ENCODE measurements around the gene KDM4B.
"Not testable (repeated sequence)": the region's sequence is repeated elsewhere in the genome, so short reads cannot be mapped to it uniquely, and the experiment has no call there.

KDM4B gene

DNA sequence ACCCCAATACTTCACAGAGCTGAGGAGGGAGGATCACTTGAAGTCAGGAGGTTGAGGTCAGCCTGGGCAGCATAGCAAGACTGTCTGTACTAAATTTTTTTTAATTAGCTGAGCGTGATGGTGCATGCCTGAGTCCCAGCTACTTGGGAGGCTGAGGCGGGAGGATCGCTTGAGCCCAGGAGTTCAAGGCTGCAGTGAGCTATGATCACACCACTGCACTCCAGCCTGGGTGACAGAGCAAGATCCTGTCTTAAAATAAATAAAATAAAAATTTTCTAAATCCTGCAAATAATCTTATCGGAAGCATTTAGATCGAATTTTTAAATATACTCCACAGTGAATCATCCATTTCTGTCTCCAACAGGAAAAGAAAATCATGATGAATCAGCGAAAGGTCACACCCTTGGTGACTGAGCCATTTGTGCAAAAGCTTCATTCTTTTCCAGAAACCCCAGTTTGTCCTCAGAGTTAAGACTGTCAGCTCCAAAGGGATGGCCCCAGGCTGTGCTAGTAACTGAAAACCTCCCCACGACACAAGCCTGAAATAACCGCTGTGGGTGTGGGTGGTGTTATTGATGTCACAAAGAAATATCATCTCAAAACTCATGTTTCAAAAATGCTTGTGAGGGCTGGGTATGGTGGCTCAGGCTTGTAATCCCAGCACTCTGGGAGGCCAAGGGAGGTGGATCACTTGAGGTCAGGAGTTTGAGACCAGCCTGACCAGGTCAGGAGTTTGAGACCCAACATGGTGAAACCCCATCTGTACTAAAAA lies 204.1 kb downstream of the KDM4B start:
- intact Hi-C loops (cut with DNase I): no loop called here
- DNase-seq: peak in 1 of 10 donors; percentile 73

DNA sequence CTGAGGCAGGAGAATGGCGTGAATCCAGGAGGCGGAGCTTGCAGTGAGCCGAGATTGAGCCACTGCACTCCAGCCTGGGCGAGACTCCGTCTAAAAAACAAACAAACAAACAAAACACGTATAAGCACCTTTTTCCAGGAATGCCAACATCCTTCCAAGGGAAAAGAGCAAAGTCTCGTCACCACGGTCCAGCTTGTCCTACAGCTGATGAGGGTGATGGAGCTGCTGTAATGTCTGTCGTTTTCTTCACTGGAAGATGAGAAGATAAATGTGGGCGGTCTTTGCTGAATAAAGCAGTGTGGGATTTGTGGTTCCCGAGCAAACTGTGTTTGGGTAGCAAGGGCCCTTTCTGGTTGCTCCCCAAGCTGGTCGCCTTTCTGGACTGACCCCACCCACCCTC lies 205.1 kb downstream of the KDM4B start:
- intact Hi-C loops (cut with DNase I): no loop called here
- DNase-seq: peak in 1 of 10 donors; percentile 39

DNA sequence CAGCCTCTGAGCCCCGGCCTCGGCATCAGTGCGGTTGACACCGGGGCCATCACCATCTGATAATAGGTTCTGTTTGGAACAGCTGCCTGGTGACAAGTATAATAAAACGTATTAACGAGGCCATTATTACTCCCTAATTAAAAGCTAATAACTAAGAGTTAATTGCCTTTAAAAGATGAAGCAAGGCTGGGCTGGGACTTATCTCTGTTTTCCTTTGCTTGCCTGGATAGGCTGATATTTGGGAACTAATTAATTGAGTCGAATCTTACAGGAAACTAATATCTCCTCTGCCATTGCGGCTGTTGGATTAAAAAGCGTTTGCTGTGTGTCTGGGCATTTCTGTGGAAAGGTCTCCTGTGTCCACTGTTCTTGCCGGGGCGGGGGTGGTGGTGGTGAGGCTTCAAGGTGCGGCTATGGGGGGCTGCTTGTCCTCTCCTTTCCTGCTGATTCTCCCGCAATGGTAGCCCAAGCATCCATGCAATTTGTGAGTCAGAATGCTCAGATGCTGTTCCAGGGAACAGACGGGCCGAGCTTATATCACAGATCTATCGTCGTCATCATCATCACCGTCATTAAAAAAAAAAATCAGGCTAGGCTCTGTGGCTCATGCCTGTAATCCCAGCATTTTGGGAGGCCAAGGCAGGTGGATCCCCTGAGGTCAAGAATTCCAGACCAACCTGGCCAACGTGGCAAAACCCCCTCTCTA lies 209.0 kb downstream of the KDM4B start:
- intact Hi-C loops (cut with DNase I): no loop called here
- DNase-seq: peak in 1 of 10 donors; percentile 55

DNA sequence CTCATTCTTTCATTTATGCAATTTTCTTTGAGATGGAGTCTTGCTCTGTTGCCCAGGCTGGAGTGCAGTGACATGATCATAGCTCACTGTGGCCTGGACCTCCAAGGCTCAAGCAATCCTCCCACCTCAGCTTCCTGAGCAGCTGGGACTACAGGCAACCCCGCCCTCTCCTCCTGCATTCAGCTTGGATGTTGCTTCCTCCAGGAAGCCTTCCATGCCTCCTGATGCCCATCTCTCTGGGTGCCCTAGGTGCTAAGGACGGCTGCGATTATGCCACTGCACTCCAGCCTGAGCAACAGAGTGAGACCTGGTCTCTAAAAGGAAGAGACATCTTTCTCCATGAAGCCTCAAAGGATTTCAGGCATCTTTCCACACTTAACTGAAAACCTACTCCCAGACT lies 209.9 kb downstream of the KDM4B start:
- intact Hi-C loops (cut with DNase I): no loop called here
- DNase-seq: peak in 1 of 10 donors; percentile 19

DNA sequence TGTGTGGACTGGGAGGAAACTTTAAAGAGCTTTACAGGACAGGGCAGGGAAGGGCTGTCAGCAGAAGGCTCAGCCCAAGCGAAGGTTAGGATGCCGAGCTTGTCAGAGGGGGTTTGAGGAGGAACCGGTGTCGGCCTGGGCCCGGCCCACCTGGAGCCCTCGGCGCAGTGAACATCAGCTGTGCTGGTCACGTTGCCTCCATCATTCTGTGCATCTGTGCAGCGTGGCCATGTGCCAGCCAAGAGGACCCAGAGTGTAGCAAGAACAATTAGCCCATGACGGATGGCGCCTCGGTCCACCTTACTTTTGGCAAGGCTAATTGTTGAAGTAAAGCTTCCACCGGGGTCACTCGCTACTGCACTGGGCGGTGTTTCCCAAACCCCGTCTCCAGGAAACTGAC lies 210.3 kb downstream of the KDM4B start:
- intact Hi-C loops (cut with DNase I): no loop called here
- DNase-seq: peak in 1 of 10 donors; percentile 74

DNA sequence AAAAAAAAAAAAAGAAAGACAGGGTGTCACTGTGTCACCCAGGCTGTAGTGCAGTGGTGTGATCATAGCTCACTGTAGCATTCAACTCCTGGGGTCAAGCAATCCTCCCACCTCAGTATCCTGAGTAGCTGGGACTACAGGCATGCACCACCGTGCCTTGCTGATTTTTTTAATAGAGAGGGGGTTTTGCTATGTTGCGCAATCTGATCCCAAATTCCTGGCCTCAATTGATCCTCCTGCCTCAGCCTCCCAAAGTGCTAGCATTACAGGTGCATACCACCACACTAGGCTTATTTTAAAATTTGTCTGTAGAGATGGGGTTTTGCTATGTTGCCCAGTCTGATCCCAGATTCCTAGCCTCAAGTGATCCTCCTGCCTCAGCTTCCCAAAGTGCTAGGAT lies 212.4 kb downstream of the KDM4B start:
- peak in 1 of 10 donors; percentile 2 for DNase-seq
- intact Hi-C loops (cut with DNase I): no loop called here

DNA sequence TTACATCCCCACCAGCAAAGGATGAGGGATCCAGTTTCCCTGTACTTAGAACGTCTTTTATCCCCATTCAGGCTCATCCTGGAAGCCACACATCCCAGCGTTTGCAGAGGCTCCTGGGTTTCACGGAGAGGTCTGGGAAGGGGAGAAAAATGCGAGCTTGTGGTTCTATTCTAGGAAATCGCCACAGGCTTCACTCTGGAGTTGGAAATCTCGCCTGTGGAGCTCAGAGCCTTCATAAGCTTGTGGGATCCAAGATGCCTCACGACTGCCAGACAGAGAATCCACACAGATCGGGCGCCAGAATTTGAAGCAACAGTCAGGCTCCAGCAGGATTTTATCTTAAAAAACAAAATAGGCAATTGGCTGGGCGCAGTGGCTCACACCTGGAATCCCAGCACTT lies 213.8 kb downstream of the KDM4B start:
- intact Hi-C loops (cut with DNase I): no loop called here
- peak in 5 of 10 donors; percentile 22 to 84 (median 30) for DNase-seq

DNA sequence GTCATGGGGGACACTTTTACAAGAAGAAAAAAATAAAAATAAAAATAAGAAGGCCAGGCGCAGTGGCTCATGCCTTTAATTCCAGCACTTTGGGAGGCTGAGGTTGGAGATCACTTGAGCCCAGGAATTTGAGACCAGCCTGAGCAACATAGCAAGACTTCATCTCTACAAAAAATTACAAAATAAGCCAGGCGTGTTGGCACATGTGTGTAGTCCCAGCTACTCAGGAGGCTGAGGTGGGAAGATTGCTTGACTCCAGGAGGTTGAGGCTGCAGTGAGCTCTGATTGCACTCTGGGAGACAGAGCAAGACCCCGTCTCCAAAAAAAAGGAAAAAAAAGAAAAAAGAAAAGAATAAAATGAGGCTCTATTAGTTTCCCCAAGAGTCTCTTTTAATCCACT lies 214.7 kb downstream of the KDM4B start:
- intact Hi-C loops (cut with DNase I): no loop called here
- peak in 1 of 10 donors; percentile 1 for DNase-seq

DNA sequence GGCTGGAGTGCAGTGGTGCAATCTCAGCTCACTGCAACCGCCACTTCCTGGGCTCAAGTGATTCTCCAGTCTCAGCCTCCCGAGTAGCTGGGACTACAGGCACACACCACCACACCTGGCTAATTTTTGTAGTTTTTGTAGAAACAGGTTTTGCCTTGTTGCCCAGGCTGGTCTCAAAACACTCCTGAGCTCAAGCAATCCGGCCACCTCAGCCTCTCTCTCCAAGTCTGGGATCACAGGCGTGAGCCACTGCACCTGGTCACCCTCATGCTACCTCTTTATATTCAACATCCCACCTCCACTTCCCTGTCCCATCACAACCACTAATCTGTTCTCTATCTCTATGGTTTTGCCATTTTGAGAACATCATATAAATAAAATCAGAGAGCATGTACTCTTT lies 216.0 kb downstream of the KDM4B start:
- intact Hi-C loops (cut with DNase I): no loop called here
- peak in 2 of 10 donors; percentile 18 to 24 for DNase-seq

DNA sequence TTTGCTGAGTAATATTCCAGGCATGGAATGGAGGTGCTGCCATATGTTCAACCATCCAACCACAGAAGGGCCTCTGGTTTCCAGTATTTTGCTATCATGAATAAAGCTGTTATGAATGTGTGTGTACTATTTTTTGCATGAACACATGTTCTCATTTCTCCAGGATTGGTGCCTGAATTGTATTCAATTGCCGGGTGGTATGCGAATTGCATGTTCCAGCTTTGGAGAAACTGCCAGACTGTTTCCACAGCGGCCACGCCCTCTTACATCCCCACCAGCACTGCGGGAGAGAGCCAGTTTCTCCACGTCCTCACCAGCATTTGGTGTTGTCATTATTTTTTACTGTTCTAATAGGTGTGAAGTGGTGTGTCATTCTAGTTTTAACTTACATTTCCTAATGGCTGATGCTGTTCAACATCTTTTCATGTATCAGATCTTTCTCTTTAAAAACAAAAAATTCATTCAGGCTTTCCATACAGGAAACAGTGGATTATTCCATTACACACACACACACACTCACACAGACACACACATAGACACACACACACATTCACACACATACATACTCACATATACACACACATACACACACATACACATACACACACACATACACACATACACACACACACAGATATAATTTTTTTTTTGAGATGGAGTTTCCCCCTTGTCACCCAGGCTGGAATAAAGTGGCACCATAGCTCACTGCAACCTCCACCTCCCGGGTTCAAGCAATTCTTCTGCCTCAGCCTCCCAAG lies 217.6 kb downstream of the KDM4B start:
- DNase-seq: peak in 3 of 10 donors; percentile 52 to 72 (median 59)
- intact Hi-C loops (cut with DNase I): no loop called here

DNA sequence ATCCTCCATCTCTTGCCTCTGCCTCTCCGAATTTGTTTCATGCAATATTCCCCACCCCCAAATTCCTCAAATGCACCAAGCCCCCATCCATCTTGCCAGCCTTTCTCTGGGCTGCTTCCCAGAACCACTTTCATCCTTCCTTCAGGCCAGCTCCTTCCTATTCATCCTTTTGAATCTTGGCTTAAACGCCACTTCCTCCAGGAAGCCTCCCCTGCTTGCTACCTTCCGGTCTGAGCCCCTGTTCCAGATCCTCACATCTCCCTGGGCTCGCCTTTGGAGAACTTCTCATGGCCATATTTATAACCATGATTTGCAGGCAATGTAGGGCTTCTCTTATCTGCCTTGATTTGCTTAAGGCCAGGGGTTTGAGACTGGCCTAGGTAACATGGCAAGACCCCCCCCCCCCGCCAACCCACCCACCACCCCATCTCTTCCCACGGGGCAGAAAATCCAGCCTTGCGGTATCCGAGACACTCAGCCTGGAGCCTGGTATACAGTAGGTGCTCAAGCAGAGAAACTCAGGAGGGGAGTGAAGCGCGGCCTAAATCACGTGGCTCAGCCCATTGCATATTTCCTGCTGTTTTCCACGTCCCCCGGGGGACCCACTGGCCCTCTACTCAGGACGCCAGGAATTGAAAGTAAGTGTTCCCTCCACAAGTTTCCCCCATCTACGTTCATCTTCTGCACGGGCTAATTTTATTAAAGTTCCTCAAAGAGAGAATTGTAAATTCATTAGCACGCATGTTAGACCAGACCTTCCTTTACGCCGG lies 219.8 kb downstream of the KDM4B start:
- DNase-seq: peak in 3 of 10 donors; percentile 1 to 24 (median 6)
- intact Hi-C loops (cut with DNase I): no loop called here

DNA sequence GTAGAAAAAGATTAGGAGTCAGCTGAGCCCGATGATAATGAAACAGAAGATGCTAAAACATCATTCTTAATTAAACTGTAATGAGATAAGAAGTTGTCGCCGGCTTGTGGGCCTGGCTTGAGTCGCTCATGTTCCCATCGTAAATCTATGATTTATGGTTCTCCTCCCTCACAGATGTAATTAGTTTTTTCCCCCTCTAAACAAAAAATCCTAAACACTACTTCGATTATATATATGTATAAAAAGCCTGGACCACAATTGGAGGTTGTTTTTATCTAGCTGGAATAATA lies 220.3 kb downstream of the KDM4B start:
- intact Hi-C loops (cut with DNase I): no loop called here
- DNase-seq: peak in 1 of 10 donors; percentile 6

DNA sequence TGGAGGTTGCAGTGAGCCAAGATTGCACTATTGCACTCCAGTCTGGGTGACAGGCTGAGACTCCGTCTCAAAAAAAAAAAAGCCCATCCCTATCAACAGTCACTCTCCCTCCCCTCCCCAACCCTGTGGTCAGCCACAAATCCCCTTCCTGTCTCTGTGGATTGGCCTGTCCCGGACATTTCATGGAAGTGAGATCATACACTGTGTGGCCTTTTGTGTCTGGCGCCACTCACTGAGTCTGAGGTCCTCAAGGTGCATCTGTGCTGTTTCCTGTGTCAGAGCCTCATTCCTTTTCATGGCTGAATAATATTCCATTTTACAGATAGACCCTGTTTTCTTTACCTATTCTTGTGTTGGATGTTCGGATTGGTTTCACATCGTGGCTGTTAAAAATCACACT lies 222.2 kb downstream of the KDM4B start:
- intact Hi-C loops (cut with DNase I): no loop called here
- DNase-seq: peak in 1 of 10 donors; percentile 26

DNA sequence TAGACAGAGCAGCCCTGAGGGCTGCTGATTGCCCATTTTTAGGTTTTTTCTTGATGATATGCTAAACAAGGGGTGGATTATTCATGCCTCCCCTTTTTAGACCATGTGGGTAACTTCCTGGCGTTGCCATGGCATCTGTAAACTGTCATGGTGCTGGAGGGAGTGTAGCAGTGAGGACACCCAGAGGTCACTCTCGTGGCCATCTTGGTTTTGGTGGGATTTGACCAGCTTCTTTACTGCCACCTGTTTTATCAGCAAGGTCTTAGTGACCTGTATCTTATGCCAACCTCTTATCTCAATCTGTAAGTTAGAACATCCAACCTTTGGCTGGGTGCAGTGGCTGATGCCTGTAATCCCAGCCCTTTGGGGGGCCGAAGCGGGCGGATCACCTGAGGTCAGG lies 223.7 kb downstream of the KDM4B start:
- intact Hi-C loops (cut with DNase I): no loop called here
- no peak for DNase-seq

DNA sequence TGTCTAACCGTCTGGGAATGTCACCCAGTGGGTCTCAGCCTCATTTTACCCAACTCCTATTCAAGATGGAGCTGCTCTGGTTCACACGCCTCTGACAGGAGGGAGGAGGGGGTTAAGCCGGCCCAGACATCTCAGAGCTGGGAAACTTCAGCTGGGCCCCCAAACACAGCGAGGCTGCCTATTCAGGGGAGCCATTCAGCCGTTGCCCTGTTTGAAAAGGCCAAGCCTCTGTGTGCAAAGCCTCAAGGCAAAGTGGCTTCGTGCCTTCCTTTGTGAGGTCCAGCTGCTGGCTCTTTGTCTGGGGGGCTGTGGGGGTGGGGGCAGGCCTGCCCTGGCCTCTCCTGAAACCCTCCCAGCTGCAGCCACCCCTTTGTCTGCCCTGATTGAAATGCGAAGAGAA lies 224.3 kb downstream of the KDM4B start:
- no peak for DNase-seq
- intact Hi-C loops (cut with DNase I): no loop called here

DNA sequence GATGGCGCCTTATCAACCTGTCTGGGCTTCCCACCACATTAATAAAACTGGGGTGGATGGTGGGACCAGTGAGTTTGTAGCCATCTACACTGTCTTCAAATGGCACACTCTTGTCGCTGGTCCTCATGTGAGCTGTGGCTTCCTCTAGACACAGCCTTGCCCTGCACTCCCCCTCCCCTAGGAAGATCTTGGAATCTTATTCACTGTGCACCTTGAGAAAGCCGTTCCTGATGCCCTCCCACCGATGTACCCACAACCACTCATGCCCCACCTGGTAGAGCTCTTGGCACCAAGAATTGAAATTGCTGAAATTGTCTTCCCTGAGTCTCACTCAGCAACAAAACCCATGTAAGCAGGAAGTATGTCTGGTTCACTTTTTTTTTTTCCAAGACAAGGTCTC lies 225.7 kb downstream of the KDM4B start:
- intact Hi-C loops (cut with DNase I): no loop called here
- DNase-seq: no peak

DNA sequence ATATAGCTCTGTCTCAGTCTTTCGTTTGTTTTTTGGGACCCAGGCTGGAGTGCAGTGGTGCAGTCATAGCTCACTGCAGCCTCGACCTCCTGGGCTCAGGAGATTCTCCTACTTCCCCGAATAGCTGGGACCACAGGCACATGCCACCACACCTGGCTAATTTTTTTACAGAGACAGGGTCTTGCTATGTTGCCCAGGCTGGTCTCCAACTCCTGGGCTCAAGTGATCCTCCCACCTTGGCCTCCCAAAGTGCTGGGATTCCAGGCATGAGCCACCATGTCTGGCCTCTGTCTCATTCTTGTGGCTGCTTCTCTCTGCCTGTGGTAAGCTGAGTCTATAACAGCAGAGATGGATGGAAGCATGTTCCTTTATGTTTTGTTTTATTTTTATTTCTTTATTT lies 226.7 kb downstream of the KDM4B start:
- DNase-seq; intact Hi-C loops (cut with DNase I): not testable (repeated sequence)

DNA sequence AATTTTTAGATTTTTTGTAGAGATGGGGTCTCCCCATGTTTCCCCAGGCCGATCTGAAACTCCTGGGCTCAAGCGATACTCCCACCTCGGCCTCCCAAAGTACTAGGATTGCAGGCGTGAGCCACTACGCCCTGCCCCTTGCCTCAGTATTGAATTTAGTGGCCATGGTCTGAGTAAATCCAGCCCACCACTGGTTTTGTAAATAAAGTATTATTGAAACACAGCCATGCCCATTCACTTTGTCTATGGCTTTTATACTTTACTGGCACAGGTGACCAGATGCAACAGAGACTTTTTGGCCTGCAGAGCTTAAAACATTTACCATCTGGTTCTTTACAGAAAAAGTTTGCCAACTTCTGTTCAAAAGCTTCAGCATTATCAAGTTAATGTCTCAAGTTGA lies 227.9 kb downstream of the KDM4B start:
- intact Hi-C loops (cut with DNase I): no loop called here

DNA sequence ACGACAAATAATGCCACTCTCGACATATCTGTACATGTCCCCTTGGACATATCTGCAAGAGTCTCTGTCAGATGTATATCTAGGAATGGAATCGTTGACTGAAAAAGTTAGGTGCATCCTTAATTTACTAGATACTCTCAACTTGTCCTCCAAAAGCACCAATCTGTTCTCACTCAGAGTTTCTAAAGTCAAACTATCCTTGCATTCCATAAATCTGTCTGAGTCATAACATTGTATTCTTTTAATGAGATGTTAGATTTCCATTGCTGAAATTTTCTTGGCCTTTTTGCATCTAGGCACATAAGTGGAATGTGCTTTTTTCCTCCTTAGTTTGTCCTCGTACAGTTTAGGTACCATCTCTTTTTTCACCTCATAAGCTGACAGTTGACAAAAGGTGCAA lies 231.9 kb downstream of the KDM4B start:
- intact Hi-C loops (cut with DNase I): no loop called here
- no peak for DNase-seq

More for the DNA sequence above, 227.9 kb downstream of the KDM4B start:
- DNase-seq: peak in 1 of 10 donors; percentile 13

DNA sequence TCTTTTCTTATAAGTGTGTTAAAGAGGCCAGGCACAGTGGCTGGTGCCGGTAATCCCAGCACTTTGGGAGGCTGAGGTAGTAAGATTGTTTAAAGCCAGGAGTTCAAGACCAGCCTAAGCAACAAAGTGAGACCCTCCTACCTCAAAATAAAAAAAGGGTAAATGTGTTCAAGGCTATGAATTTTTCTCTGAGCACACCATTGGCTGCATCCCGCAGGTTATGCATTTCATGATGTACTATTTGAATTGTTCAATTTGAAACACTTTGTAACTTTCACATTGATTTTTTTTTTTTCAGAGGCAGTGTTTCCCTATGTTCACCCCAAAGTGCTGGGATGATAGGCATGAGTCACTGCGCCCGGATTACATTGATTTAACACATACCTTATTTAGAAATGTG lies 233.6 kb downstream of the KDM4B start:
- intact Hi-C loops (cut with DNase I): no loop called here
- no peak for DNase-seq

Data from posterior cingulate gyrus (tissue), 11 donors.